Ureter (tissue), 1 donor: ENCODE results near the gene M1AP. TPM values are rescaled to one million over a fixed set of nuclear protein-coding genes. Genes with fewer than 3 reads are reported as not detected.
"Not testable (repeated sequence)": the region's sequence is repeated elsewhere in the genome, so short reads cannot be mapped to it uniquely, and the experiment has no call there.

Experiments
- DNase-seq: peaks from one replicate; pipeline ENCODE4 v3.0.0-alpha.2; 2020; ENCODE audit warnings: low spot score
- total RNA-seq: library from RNA; stranded (reverse); gene quantifications from one replicate; pipeline ENCODE4 v1.2.4, GENCODE V29; 2023
- donor health status: DM: yes; HTN: yes; CAD: no.

Gene M1AP
- total RNA-seq, 1 donor from 2014 or later = 1.4 TPM

DNA sequence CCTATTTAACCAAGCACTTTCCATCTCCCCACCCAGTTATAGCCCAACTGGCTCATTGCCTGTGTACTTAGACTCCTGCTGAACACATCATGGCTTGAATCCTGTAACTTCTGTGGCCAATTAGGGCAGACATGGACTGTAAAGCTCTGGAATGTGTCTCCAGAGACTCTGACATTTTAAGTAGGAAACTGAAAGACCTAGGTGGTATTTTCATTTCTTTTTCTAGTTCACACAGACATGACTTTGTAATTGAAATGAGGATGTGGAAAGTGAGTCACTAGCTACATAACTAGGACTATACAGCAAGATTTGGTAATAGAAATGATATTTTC lies 81.4 kb downstream of the M1AP start:
- no peak for DNase-seq

DNA sequence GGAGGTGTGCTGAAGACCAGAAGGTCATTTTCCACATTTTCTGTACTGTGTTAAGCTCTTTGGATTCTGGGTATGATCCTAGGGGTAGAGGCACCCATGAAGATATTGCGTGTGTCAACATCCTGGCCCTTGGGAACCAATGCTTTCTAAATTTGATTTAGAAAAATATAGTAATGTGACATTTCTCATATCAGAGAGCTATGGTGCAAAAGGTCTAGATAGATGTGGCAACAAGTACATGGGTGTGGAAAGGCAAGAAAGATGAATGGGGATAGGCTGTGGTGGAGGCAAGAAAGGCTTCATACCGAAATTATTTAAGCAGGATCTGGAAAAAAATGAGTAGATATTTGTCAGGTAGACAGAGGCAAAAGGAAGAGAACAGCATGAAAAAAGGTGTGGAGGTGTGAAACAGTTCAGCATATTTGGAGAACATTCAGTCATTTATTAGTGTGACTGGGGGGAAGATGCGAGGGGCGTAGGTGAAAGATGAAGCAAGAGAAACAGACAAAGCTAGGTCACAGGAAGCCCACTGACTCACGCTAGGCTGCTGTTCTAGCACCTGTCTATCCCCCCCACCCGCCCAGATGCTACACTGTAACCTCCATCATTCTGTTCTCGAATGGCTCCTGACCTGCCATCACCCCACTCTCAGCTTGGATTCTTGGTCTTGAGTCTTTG lies 81.9 kb downstream of the M1AP start:
- no peak for DNase-seq

DNA sequence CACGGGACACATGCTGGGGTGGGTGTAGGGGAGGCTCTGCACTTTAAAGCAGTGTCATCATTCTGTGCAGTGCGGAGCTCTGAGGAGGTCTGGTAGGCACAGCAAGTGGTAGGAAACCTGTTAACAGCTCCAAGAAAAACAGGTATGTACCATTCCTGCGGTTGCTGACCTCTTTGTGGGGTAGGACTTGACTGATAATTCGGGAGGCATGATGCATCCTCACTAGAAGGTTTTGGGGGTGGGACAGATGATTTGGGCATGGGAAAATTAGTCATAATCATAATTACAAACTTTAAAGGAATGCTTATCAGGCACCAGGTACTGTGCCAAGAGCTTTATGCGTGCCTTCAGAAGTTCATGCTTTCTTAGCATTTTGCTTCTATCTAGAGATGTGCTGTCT lies 83.9 kb downstream of the M1AP start:
- DNase-seq = no peak

DNA sequence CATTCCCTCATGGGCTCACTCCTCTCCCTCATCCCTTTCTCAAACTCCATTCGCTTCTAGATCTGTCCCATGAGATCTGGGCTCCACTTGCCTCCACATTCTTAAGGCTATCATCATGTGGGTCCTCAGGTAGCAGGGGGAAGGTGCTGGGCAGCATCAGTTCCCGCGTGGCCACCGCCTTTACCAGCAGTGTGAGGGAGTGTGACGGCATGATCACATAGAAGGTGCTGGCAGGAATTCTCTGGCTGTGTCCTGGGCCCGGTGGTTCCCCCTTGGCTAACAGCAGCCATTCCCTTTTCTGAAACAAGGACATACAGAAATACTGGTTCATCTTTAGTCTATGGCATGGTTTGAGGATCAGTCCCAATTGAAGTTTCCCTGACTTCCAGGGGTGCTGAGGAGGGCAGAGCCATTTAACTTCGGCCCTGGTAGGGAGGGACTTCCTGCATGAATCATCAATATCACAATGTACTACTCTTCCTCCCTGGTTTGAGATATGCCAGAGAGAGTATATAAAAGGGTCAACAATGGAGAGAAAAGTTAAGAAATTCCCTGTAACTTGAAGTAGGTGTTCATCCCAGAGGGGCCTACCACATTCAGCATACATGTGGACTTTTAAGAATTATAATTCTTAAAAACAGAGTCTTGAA lies 85.9 kb downstream of the M1AP start:
- DNase-seq = no peak

DNA sequence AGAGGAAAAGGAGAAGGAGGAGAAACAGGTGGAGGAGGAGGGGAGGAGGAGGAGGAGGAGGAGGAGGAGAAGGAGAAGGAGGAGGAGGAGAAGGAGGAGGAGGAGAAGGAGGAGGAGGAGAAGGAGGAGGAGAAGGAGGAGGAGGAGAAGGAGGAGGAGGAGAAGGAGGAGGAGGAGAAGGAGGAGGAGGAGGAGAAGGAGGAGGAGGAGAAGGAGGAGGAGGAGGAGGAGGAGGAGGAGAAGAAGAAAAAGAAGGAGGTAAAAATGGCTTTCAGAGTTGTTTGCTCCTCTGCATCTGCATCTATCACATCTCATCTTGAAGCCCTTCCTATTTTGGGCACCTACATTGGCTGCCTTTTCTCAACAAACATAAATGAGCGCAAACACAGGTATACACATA lies 87.1 kb downstream of the M1AP start:
- not testable (repeated sequence) for DNase-seq

DNA sequence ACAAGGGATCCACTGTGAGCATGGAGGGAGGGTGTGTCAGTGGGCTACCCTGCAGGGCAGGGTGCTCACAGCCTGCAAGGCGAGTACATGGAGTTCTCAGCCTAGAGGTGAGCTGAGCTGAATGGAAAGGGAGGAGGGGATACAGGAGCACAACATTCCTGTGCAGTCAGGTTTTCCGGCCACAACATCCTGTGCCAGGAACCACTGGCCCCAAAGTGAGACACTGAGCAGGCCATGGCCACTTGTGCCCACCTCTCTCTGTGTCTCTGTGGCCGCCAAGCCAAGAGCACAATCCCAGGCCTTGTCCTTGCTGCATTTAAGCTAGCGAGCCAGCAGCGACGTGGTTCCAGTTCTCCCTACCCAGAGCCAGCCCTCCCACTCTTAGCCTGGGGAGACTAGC lies 87.5 kb downstream of the M1AP start:
- DNase-seq = no peak

DNA sequence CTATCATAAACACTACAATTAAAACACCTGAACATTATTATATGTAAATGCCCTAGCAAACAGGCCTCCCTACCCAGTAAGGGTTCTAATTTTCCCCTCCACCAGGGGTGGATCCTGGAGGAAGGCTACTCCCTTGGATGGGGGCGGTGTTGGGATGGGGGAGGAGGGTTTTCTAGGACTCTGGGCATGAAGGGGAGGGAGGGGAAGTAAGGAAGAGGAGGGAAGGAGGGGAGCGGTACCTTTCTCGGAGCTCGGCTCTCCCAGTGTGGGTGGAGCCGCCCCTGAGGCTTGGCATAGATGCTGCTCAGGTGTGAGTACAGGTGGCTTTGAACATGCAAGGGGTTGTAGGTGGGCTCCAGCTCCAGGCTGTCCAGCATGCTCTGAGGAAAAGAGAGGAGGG lies 88.2 kb downstream of the M1AP start:
- DNase-seq = no peak

DNA sequence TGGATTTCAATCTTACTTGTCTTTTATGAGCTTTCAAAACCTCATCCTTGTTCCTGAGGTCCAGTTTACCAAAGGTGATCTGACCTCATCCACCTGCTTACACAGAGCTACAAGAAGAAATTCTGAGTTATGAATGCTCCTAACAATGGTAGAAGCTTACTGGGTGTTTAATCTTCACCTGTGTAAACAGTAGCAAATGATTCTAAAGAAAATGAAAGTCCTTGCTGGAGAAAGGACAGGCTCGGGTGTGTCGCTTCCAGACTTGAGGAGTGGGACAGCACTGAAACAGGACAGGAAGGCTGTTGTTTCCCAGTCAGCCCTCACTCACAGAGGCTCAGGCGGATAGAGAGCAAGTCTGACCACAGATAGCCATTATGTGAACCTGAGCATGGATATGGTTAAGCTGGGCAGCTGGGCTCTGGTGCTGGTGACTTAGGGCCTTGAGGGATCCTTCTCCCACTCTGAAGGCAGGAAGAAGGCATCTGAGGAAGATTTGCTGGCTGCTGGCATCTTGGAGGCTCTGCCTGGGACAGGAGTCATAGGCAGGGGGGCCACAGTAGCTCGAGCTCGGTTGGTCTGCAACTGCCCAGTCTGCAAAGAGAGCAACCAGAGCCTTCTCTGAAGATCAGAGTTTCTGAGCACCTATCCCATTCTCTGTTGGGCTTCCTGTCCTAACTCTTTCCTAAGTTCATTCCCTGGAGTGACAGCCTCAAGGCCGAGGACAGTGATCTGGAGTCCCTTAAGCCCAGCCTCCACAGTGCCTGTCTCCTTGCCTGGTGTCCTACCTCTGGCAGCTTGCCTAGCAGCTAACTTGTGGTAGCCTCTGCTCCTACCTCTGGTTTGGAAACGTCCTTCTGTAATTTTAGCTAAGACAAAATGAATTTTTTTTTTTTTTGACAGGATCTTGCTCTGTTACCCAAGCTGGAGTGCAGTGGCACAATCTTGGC lies 89.6 kb downstream of the M1AP start:
- no peak for DNase-seq

DNA sequence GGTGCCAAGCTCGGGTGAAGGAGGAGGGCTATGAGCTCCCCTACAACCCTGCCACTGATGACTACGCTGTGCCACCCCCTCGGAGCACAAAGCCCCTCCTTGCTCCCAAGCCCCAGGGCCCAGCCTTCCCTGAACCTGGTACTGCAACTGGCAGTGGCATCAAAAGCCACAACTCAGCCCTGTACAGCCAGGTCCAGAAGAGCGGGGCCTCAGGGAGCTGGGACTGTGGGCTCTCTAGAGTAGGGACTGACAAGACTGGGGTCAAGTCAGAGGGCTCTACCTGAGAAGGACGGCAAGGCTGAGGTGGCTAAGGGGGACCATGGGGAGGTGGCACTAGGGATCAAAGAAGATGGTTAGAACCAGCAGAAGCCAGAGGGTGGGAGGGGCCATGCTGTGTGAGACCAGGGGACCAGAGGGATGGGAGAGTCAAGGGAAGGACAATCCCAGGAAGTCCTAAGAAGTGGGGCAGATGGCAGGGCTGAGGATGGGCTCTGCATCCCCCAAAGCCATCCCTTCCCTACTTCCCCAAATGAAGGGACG lies 91.2 kb downstream of the M1AP start:
- no peak for DNase-seq

DNA sequence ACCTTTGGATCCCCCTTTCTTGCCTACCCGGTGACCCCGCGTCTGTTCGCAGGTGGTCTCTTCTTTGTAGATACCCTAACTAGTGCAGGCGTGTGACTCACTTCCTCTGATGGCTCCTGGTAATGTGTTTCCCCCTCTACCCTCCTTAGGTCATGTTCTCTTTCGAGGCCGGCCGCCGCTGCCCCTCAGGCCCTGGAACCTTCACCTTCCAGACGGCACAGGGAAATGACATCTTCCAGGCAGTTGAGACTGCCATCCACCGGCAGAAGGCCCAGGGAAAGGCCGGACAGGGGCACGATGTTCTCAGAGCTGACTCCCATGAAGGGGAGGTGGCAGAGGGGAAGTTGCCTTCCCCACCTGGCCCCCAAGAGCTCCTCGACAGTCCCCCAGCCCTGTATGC lies 92.0 kb downstream of the M1AP start:
- no peak for DNase-seq

DNA sequence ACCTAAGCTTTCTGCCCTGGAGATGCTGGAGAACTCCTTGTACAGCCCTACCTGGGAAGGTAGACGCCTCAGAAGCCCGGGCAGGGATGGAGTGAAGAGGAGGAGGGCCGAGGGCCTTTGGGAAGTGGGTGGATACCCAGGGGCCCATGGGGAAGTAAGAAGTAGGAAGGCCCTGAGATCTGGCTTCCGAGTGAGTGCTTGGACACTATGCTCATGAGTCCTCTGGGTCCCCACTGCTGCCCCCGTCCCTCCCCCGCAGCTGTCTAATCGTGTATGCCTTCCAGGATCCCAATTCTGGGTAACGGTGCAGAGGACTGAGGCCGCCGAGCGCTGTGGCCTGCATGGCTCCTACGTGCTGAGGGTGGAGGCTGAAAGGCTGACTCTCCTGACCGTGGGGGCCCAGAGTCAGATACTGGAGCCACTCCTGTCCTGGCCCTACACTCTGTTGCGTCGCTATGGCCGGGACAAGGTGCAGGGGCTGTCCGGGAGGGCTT lies 92.5 kb downstream of the M1AP start:
- no peak for DNase-seq

DNA sequence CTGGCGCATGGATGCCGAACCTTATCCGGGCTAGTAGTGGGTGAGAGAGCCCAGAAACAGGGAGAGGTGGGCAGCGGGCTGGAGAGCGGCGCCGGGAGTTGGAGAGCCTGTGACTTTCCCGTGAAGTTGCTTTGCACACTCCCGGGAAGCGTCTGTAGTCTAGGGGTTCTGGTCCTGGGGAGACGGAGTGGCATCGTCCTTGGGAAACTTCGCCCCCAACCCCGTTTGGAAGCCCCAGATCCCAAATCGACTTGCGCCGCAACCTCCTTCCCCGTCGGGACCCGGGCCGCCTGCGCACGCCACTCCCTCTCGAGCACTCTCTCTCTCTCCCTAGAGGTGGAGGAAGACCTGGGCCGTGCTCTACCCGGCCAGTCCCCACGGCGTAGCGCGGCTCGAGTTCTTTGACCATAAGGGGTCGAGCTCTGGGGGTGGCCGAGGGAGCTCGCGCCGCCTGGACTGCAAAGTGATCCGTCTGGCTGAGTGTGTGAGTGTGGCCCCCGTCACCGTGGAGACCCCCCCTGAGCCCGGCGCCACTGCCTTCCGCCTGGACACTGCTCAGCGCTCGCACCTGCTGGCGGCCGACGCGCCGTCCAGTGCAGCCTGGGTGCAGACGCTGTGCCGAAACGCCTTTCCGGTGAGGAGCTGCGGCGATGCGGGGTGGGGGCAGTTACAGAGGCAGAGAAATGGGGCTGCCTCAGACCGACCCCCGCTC lies 93.2 kb downstream of the M1AP start:
- DNase-seq = peak; percentile 67

DNA sequence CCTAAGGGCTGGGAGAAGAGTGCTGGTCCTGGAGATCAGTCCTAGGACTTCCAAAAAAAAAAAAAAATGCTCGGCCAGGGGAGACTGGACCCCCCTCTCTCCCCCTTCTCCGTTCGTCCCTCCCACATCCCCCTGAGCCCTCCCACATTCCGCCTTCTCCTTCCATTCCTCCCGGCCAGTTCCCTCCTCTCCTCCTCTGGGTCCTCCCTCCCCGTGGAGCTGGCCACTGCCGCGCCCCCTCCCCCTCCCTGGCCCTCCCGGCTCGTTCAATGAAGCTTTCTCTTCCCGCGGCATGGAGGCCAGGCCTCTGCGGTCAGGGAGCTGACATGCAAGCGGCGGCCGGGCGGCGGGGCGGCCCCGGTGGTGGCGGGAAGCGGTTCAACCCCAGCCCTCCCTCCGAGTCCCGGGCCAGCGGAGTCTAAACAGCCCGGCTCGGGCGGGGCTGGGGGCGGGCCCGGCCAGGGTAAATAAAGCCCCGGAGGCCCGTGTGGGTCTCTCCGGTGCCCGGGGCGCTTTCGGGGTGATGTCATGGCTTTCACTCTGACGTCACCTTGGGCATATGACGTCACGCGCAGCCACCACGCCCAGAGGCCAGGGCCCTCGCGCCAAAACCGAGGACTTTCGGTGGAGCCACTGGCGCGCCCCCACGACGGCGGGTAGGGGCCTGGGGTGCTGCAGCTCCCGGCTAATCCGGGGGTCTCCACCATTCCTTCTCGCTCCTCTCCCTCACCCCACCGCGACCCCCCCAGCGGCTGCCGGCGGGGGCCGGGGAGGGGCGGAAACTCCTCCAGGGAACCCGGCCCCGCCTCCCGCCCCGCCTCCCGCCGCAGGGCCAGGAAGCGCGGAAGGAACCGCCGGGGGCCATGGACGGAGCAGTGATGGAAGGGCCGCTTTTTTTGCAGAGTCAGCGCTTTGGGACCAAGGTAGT lies 94.0 kb downstream of the M1AP start, which contains the start of the genes DOK1 and LOXL3:
Gene DOK1, plus strand, starts transcription at position 829 of the 928 bp plus-strand sequence. Its CDS starts 35 bp downstream, at position 864.
Gene LOXL3, minus strand, starts transcription at position 51 of the 928 bp plus-strand sequence. CDS start 1,308 bp downstream, outside the sequence.
- peak; percentile 87 for DNase-seq

DNA sequence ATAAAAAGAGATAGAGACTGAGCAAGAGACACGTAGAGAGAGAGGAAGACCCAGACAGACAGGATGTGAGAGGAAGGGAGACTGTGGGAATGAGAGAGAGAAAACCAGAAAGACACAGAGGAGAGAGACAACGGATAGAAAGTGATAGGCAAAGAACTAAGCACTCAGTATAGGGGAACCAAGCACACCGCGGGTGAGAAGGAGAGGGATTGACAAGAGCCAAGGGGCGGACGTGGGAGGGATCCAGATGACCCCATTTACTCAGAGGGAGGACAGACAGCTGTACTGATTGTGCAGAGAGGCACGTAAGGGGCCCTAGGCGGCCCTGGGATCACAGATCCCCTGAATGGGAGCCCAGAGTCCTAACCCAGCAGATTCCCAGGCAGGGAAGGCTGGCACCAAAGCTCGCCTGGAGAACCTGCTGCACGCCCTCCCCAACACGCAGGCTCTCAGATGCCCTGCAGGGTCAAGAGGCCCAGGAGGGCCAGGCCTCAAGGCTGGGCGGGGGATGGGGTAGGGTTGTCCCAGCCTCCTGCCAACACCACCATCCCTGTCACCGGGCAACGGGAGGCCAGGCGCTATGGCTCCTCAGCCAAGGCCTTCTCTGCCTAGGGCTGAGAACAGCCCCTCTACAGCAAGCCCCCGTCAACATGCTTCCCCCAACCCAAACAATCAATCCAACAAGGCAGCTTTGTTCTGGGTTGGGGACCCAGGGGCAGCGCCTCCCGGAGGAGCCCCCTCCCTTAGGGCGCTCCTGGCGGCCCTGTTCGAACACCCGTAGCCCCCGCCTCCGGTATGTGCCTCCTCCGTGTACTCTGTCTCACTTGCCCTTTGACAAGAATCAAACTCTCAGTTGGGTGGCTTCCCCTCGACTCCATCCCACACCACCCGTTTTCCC lies 95.0 kb downstream of the M1AP start:
- DNase-seq = no peak

DNA sequence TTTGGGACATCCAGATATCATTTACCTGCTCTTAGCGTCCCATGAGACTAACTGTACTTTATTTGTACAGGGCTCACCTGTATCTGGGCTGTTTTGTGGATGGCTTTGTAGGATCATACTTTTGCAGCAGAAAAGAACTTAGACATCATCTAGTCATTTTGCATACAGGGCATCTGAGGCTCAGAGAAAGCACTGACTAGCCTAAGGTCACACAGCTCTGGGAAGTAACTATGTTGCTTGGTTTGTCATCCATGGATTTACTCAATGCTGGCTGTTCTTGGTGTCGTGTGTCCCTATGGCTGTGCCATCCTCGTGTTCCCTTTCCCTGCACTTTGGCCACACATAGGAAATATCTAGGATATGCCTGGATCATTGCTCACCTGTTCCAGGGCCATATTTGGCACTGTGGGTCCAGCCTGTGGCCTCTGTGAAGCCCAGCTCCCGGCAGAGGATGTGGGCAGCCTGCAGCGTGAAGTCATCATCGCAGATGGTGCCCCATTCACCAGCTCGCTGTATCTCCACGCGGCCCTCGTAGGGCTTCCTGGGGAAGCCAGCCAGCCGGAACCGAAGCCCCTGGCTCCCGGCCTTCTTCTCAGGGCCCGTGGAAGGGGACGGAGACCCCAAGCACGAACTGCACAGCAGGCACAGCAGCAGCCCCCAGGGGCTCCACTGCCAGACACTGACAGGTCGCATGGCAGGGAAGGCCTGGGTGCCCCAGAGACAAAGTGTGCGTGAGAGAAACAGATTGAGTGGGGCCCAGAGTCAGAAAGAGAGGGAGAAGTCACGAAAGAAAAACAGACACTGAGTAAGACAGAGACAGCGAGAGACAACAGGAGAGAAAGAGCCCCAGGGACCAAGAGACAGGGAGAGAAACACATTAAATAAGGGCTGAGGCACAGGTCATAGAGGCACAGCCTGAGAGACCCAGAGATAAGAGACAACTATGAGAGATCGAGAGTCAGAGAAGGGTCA lies 95.9 kb downstream of the M1AP start:
- no peak for DNase-seq

DNA sequence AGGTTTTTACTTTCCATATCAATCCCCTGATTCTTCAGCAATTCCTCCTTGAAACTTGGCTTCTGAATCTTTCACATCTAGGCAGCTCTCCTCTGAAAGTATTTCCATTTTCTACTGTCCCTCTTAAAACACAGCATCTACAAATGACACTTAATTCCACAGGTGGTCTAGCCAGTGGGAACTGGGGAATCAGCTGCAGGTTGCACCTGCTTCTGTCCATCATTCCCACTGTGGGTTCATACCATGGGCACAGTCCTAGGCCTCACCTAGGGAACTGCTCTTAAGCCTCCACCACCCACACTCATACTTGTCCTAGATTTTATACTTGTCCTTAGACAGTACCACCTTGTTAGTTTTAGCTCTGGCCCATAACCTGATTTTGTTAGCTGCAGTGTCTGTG lies 96.6 kb downstream of the M1AP start:
- DNase-seq = no peak

DNA sequence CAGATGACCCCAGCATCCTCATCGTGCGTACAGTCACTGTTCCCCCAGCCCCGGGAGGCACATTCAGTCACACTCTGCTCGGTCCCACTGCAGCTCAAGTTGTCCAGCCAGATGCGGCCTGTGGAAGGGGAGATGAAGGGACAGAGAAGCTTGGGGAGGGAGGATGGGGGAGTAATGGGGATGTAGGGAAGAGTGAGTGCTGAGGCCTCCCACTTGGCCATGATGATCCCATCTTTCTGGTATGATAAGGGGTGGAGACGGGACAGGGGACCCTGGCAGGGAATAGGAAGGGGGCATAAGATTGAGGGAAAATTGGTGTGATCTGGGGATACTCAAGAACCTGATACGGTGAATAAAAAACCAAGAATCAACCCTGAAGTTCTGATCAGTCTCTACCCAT lies 97.9 kb downstream of the M1AP start:
- no peak for DNase-seq
